ENCODE data around the gene AIG1. TPM values are rescaled to one million over a fixed set of nuclear protein-coding genes. Genes with fewer than 3 reads are reported as not detected.
"Not testable (repeated sequence)": the region's sequence is repeated elsewhere in the genome, so short reads cannot be mapped to it uniquely, and the experiment has no call there.

The AIG1 gene
- total RNA-seq, 2 experiments from 2014 or later, result 11.7 to 12.1 TPM

DNA sequence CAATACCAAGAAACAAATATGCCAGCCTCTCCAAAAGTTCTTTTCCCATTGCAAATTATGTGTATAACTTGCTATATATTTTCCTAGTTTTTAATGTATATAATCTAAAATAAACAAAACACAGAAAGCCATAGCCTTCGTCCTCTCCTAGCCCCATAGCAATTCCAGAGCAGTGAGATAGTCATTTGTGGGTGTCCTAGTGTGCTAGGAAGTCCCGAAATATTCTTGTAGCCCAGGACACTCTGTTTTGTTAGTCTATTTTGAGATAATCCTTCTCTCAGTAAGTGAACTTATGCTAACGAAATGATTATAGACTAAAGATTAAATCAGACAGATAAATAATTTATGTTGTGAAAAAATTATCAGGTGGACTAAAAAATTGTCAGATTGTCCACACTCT, 90.7 kb downstream of the AIG1 start:
- peaks cover 3% of the 10 kb centered on the region for H3K9me3 Mint-ChIP-seq
- peaks cover 2% of the 10 kb centered on the region for H3K36me3 Mint-ChIP-seq (ENCODE audit: low read depth)
- H3K4me1 Mint-ChIP-seq, result no peaks in the 10 kb centered on the region
- H3K27me3 Mint-ChIP-seq, result no peaks in the 10 kb centered on the region
- H3K4me3 Mint-ChIP-seq, result no peak overlapping the region
- no peak overlapping the region for H3K27ac Mint-ChIP-seq
- POLR2A ChIA-PET, result no interaction called here
- DNase-seq, result no peak
- CTCF ChIA-PET, result no interaction called here

GRCh38 chr6:143155681-143156080, 95.0 kb downstream of the AIG1 start:
- Mint-ChIP-seq H3K27ac (no peak overlapping the region), H3K4me3 (no peak overlapping the region)
- POLR2A ChIA-PET, result no interaction called here

DNA sequence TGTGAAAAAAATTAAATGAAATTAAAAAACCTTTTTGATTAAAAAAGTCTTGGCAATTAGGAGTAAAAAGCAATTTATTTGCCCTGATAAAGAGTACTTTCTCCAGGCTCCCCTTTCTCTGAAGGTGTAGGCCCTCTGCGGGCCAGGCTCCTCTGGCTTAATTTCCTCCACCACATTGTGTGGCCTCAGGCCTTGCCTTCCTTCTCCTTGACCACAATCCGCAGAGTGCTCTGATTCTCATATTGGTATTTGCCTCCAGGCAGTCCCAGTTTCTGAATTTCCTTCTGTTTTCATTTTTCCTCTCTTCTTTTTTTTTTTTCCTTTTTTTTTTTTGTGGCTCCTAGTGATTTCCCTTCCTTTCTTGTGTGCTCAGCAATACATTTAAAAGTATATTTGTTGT, 96.4 kb downstream of the AIG1 start:
- no peak overlapping the region for H3K27ac Mint-ChIP-seq

More at GRCh38 chr6:143155681-143156080, 95.0 kb downstream of the AIG1 start:
- CTCF ChIA-PET, result no interaction called here
- Mint-ChIP-seq H3K4me1 (no peaks in the 10 kb centered on the region), H3K27me3 (no peaks in the 10 kb centered on the region), H3K36me3 (ENCODE audit: low read depth) (no peaks in the 10 kb centered on the region), H3K9me3 (peaks cover 3% of the 10 kb centered on the region)
- DNase-seq, result no peak

GRCh38 chr6:143158113-143158581, 97.5 kb downstream of the AIG1 start:
- Mint-ChIP-seq H3K36me3 (ENCODE audit: low read depth) (no peaks in the 10 kb centered on the region), H3K4me3 (no peak overlapping the region), H3K27ac (no peak overlapping the region), H3K9me3 (no peaks in the 10 kb centered on the region), H3K4me1 (no peaks in the 10 kb centered on the region), H3K27me3 (no peaks in the 10 kb centered on the region)
- DNase-seq, result no peak
- ChIA-PET POLR2A (no interaction called here), CTCF (no interaction called here)

More for the DNA sequence above, 96.4 kb downstream of the AIG1 start:
- H3K4me1 Mint-ChIP-seq, result no peaks in the 10 kb centered on the region
- no peak overlapping the region for H3K4me3 Mint-ChIP-seq
- no peak for DNase-seq
- no peaks in the 10 kb centered on the region for H3K9me3 Mint-ChIP-seq
- H3K36me3 Mint-ChIP-seq (ENCODE audit: low read depth), result no peaks in the 10 kb centered on the region
- CTCF ChIA-PET, result no interaction called here
- no peaks in the 10 kb centered on the region for H3K27me3 Mint-ChIP-seq
- POLR2A ChIA-PET, result no interaction called here

- ChIA-PET POLR2A (no interaction called here), CTCF (no interaction called here)
- no peak for DNase-seq
- Mint-ChIP-seq H3K27me3 (no peaks in the 10 kb centered on the region), H3K36me3 (ENCODE audit: low read depth) (no peaks in the 10 kb centered on the region), H3K4me1 (no peaks in the 10 kb centered on the region), H3K9me3 (no peaks in the 10 kb centered on the region), H3K27ac (no peak overlapping the region), H3K4me3 (no peak overlapping the region)
Measured at GRCh38 chr6:143159001-143159400, 98.3 kb downstream of the AIG1 start.

GRCh38 chr6:143160015-143160414, 99.3 kb downstream of the AIG1 start:
- no peaks in the 10 kb centered on the region for H3K27me3 Mint-ChIP-seq
- no peak for DNase-seq
- no peak overlapping the region for H3K4me3 Mint-ChIP-seq
- no peaks in the 10 kb centered on the region for H3K36me3 Mint-ChIP-seq (ENCODE audit: low read depth)
- H3K27ac Mint-ChIP-seq, result no peak overlapping the region
- no peaks in the 10 kb centered on the region for H3K4me1 Mint-ChIP-seq
- CTCF ChIA-PET, result interaction anchor here (0.7 to 0.8 kb wide), 2 partner anchors 15 to 17 kb away, joined by 3 read pairs; no protein-coding TSS in a partner anchor
- no peaks in the 10 kb centered on the region for H3K9me3 Mint-ChIP-seq
- POLR2A ChIA-PET, result no interaction called here

GRCh38 chr6:143160439-143161220, 99.9 kb downstream of the AIG1 start:
- CTCF ChIA-PET, result interaction anchor here (0.7 to 0.8 kb wide), 2 partner anchors 14 to 18 kb away, joined by 3 read pairs; no protein-coding TSS in a partner anchor
- no peaks in the 10 kb centered on the region for H3K27me3 Mint-ChIP-seq
- H3K27ac Mint-ChIP-seq, result no peak overlapping the region
- no peaks in the 10 kb centered on the region for H3K4me1 Mint-ChIP-seq
- no peaks in the 10 kb centered on the region for H3K9me3 Mint-ChIP-seq
- DNase-seq, result no peak
- POLR2A ChIA-PET, result no interaction called here
- no peak overlapping the region for H3K4me3 Mint-ChIP-seq
- H3K36me3 Mint-ChIP-seq (ENCODE audit: low read depth), result no peaks in the 10 kb centered on the region

DNA sequence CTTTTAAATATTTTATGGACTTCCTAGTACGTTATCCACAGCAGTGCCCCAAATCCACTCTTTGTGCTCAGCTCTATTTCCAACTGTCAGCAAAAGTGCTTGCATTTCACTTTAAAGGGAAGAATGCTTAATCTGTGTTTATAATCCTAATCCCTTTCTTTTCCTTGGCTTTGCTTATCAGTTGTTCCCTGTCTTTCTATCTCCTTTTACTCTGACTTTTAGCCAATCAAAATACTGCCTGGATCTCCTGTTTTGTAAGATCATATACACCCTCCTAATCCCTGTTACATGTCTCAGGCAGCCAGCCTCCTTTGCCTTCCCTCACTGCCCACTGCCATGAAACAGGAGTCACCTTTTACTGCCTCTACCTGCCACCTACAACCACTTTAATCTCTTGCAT, 102.9 kb downstream of the AIG1 start:
- no peaks in the 10 kb centered on the region for H3K9me3 Mint-ChIP-seq

GRCh38 chr6:143164565-143165105, 103.9 kb downstream of the AIG1 start:
- peaks cover 4% of the 10 kb centered on the region for H3K36me3 Mint-ChIP-seq (ENCODE audit: low read depth)
- H3K27ac Mint-ChIP-seq, result no peak overlapping the region
- H3K9me3 Mint-ChIP-seq, result no peaks in the 10 kb centered on the region
- ChIA-PET CTCF (no interaction called here), POLR2A (no interaction called here)
- H3K27me3 Mint-ChIP-seq, result no peaks in the 10 kb centered on the region
- no peaks in the 10 kb centered on the region for H3K4me1 Mint-ChIP-seq
- DNase-seq, result no peak
- no peak overlapping the region for H3K4me3 Mint-ChIP-seq

More for the DNA sequence above, 102.9 kb downstream of the AIG1 start:
- no peak overlapping the region for H3K27ac Mint-ChIP-seq
- CTCF ChIA-PET, result no interaction called here
- POLR2A ChIA-PET, result no interaction called here
- no peak overlapping the region for H3K4me3 Mint-ChIP-seq
- DNase-seq, result no peak
- H3K4me1 Mint-ChIP-seq, result no peaks in the 10 kb centered on the region
- no peaks in the 10 kb centered on the region for H3K27me3 Mint-ChIP-seq
- H3K36me3 Mint-ChIP-seq (ENCODE audit: low read depth), result peaks cover 4% of the 10 kb centered on the region

DNA sequence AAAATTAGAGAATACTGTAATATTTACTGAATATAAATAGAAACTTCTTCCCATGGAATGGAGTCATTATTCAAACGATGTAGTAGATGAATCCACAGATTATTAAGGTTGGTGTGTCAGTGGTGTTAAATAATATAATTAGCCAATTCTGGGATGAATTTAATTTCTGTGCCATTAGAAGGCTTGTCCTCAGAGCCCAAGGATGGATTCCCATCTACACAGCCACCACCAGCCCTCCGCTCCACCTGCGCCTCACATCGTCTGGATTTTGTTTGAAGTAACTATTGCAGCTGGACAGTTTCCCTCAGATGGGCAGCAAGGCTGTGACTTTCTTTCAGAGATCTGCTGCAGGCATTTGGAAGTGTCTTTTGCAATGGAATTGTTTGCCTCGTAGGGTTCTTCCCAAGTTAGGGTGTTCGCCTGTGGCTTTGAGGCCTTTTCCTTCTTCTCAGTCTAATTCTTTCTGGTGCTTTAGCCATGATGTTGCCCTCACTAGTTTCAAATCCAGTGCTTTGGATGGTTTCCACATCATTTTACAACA, 104.7 kb downstream of the AIG1 start:
- H3K27me3 Mint-ChIP-seq, result no peaks in the 10 kb centered on the region
- no peaks in the 10 kb centered on the region for H3K9me3 Mint-ChIP-seq
- ChIA-PET CTCF (no interaction called here), POLR2A (no interaction called here)
- H3K36me3 Mint-ChIP-seq (ENCODE audit: low read depth), result peaks cover 4% of the 10 kb centered on the region
- H3K4me1 Mint-ChIP-seq, result no peaks in the 10 kb centered on the region
- DNase-seq, result no peak
- H3K4me3 Mint-ChIP-seq, result no peak overlapping the region
- H3K27ac Mint-ChIP-seq, result no peak overlapping the region

DNA sequence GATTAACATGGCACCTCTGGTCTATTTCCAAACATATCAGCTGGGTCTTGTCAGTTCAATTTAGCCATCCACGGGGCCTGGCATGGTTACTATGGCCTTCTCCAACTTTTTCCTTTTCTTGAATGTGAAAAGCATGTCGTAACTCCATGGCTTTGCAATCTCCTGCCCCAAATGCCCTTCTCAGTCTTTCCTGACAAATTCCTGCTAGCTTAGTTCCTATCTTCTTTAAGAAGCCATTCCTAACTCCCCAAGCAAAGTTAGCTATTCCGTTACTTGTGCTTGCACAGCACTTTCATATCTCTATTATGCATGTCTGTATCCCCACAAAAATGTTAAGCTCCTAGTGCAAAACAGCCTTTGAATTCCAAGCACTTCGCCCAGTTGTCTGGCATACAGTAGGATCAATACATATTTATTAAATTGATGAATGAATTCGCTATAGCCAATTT, 105.6 kb downstream of the AIG1 start:
- ChIA-PET CTCF (interaction anchor here (0.7 kb wide), 1 partner anchor 261 kb away, joined by 3 read pairs; no protein-coding TSS in a partner anchor), POLR2A (no interaction called here)
- no peaks in the 10 kb centered on the region for H3K27me3 Mint-ChIP-seq
- H3K9me3 Mint-ChIP-seq, result no peaks in the 10 kb centered on the region
- peaks cover 5% of the 10 kb centered on the region for H3K36me3 Mint-ChIP-seq (ENCODE audit: low read depth)
- no peak overlapping the region for H3K27ac Mint-ChIP-seq
- no peaks in the 10 kb centered on the region for H3K4me1 Mint-ChIP-seq
- no peak for DNase-seq
- no peak overlapping the region for H3K4me3 Mint-ChIP-seq

GRCh38 chr6:143167224-143167623, 106.5 kb downstream of the AIG1 start:
- H3K27ac Mint-ChIP-seq, result no peak overlapping the region
- no peak for DNase-seq
- ChIA-PET CTCF (no interaction called here), POLR2A (no interaction called here)
- no peak overlapping the region for H3K4me3 Mint-ChIP-seq
- H3K4me1 Mint-ChIP-seq, result no peaks in the 10 kb centered on the region
- no peaks in the 10 kb centered on the region for H3K27me3 Mint-ChIP-seq
- H3K36me3 Mint-ChIP-seq (ENCODE audit: low read depth), result peaks cover 5% of the 10 kb centered on the region
- peaks cover 7% of the 10 kb centered on the region for H3K9me3 Mint-ChIP-seq

GRCh38 chr6:143168396-143168816, 107.7 kb downstream of the AIG1 start:
- POLR2A ChIA-PET, DNase-seq, H3K27me3 Mint-ChIP-seq, CTCF ChIA-PET, H3K4me3 Mint-ChIP-seq, H3K4me1 Mint-ChIP-seq, H3K27ac Mint-ChIP-seq: not testable (repeated sequence)
- Mint-ChIP-seq H3K9me3 (peaks cover 16% of the 10 kb centered on the region), H3K36me3 (ENCODE audit: low read depth) (peaks cover 14% of the 10 kb centered on the region)
